ENCODE results near the gene C18orf54. TPM values are rescaled to one million over a fixed set of nuclear protein-coding genes. Genes with fewer than 3 reads are reported as not detected.
"Not testable (repeated sequence)": the region's sequence is repeated elsewhere in the genome, so short reads cannot be mapped to it uniquely, and the experiment has no call there.

The C18orf54 gene
- polyA plus RNA-seq (2014; cell fraction: cytosol; rRNA removed), result 5.0 and 6.3 TPM in 2 replicates
- 5.8 and 8.1 TPM in 2 replicates for polyA plus RNA-seq (2014; cell fraction: nucleus; rRNA removed)

GRCh38 chr18:54357660-54358494, at the start of gene C18orf54, which contains the start of gene STARD6:
C18orf54 (plus strand) TSS chr18:54357906; CDS start chr18:54360573, 2,667 bp downstream.
STARD6 (minus strand) TSS chr18:54357858; CDS start chr18:54354573, 3,285 bp downstream.
- DNase-seq (ENCODE audit: low spot score), result peak; percentile 90

GRCh38 chr18:54309564-54309963, 48.1 kb upstream of the C18orf54 start:
- DNase-seq (ENCODE audit: low spot score), result not testable (repeated sequence)

- no peak for DNase-seq (ENCODE audit: low spot score)
Observed at GRCh38 chr18:54316071-54316820, 41.5 kb upstream of the C18orf54 start.

GRCh38 chr18:54323561-54323960, 34.1 kb upstream of the C18orf54 start:
- no peak for DNase-seq (ENCODE audit: low spot score)

- DNase-seq (ENCODE audit: low spot score), result no peak
Observed at GRCh38 chr18:54323970-54324369, 33.7 kb upstream of the C18orf54 start.

GRCh38 chr18:54327818-54328217, 29.9 kb upstream of the C18orf54 start:
- no peak for DNase-seq (ENCODE audit: low spot score)

- DNase-seq (ENCODE audit: low spot score), result no peak
Observed at GRCh38 chr18:54329787-54330186, 27.9 kb upstream of the C18orf54 start.

- DNase-seq (ENCODE audit: low spot score), result no peak
Observed at GRCh38 chr18:54330768-54331548, 26.7 kb upstream of the C18orf54 start.

GRCh38 chr18:54335638-54336173, 22.0 kb upstream of the C18orf54 start:
- no peak for DNase-seq (ENCODE audit: low spot score)

GRCh38 chr18:54338230-54338629, 19.5 kb upstream of the C18orf54 start:
- no peak for DNase-seq (ENCODE audit: low spot score)

- DNase-seq (ENCODE audit: low spot score), result no peak
Observed at GRCh38 chr18:54351186-54351585, 6.5 kb upstream of the C18orf54 start.

- DNase-seq (ENCODE audit: low spot score), result no peak
Observed at GRCh38 chr18:54357082-54357659, 535 bp upstream of the C18orf54 start.

GRCh38 chr18:54358495-54359040, 862 bp downstream of the C18orf54 start:
- DNase-seq (ENCODE audit: low spot score), result no peak

- no peak for DNase-seq (ENCODE audit: low spot score)
Observed at GRCh38 chr18:54359233-54359632, 1.5 kb downstream of the C18orf54 start.

GRCh38 chr18:54360406-54360805, 2.7 kb downstream of the C18orf54 start:
- DNase-seq (ENCODE audit: low spot score), result no peak

GRCh38 chr18:54378057-54378456, 20.4 kb downstream of the C18orf54 start:
- no peak for DNase-seq (ENCODE audit: low spot score)

- no peak for DNase-seq (ENCODE audit: low spot score)
Observed at GRCh38 chr18:54381640-54382039, 23.9 kb downstream of the C18orf54 start.

- no peak for DNase-seq (ENCODE audit: low spot score)
Observed at GRCh38 chr18:54382076-54382475, 24.4 kb downstream of the C18orf54 start.

- no peak for DNase-seq (ENCODE audit: low spot score)
Observed at GRCh38 chr18:54382733-54383252, 25.1 kb downstream of the C18orf54 start.

GRCh38 chr18:54386043-54386442, 28.3 kb downstream of the C18orf54 start:
- DNase-seq (ENCODE audit: low spot score), result no peak

Data from SK-N-DZ (cell line).